Fibroblast of mammary gland (primary cell): ENCODE measurements around the gene ZC3H13.

Experiments used
- DNase-seq: peaks from one replicate; pipeline ENCODE4 v3.0.0-alpha.2; 2010; ENCODE audit warnings: low read depth
- H3K4me3 ChIP-seq: 2 replicates; pipeline ENCODE4 v1.5.1; 2011; ENCODE audit warnings: low read depth, mild to moderate bottlenecking, low read length, moderate library complexity; ENCODE audit not compliant: control insufficient read depth
- CTCF ChIP-seq: conservative IDR thresholded peaks from 2 replicates; pipeline ENCODE4 v1.5.1; 2011; ENCODE audit warnings: low read depth, low read length, inconsistent platforms; ENCODE audit not compliant: control insufficient read depth, insufficient read depth

The ZC3H13 gene

GRCh38 chr13:46052319-46053161 lies at the start of gene ZC3H13:
ZC3H13 (minus strand) TSS chr13:46052746; CDS start chr13:46045507, 7,239 bp downstream.
- peak within 1 kb of the TSS; percentile 95 for H3K4me3 ChIP-seq
- peak; percentile 96 for DNase-seq
- peak; percentile 26 for TF ChIP-seq CTCF

- TF ChIP-seq CTCF, result no peak
- no peak for DNase-seq
- no peak overlapping the region for H3K4me3 ChIP-seq
Observed at GRCh38 chr13:46102255-46102605, 49.7 kb upstream of the ZC3H13 start.

GRCh38 chr13:46101484-46102254 lies 49.1 kb upstream of the ZC3H13 start:
- H3K4me3 ChIP-seq, result no peak overlapping the region
- DNase-seq, result no peak
- no peak for TF ChIP-seq CTCF

GRCh38 chr13:46101002-46101401 lies 48.5 kb upstream of the ZC3H13 start:
- H3K4me3 ChIP-seq, result no peak overlapping the region
- DNase-seq, result no peak
- TF ChIP-seq CTCF, result no peak

DNA sequence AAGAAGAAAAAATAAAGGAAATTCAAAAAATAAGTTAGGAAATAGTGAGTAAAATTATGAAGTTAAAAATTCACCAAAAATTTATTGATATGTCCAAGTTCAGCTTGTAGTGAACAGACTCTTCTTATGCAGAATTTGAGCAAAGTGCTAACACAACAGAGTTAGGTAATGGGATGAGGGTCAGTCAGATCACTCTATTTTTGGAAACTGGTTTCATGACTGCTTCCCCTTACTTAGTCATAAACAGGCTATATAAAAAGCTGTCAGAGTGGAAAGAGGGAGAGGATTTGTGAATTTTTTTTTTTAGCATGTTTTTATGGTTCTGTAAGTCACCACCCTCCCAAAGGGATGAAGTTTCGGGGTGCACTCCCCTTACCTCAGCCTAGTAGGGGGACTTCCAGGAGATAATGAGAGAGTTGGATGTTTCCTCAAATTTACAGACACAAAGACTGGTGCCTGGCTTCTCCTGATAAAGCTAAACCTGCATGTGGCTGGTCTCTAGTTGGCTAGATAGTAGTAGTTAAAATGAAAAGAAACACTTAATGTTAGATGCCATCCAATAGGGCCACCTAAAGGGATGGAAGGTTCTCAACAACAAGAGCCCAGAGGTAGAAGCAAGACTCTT lies 47.8 kb upstream of the ZC3H13 start:
- DNase-seq, result peak; percentile 20
- H3K4me3 ChIP-seq, result no peak overlapping the region
- no peak for TF ChIP-seq CTCF

GRCh38 chr13:46097663-46098062 lies 45.1 kb upstream of the ZC3H13 start:
- TF ChIP-seq CTCF, result no peak
- no peak for DNase-seq
- H3K4me3 ChIP-seq, result no peak overlapping the region
